ENCODE data around the gene MINDY4. TPM values are rescaled to one million over a fixed set of nuclear protein-coding genes. Genes with fewer than 3 reads are reported as not detected.

Gene MINDY4
- total and polyA plus RNA-seq, 2 donors = 1.5 to 1.7 TPM

DNA sequence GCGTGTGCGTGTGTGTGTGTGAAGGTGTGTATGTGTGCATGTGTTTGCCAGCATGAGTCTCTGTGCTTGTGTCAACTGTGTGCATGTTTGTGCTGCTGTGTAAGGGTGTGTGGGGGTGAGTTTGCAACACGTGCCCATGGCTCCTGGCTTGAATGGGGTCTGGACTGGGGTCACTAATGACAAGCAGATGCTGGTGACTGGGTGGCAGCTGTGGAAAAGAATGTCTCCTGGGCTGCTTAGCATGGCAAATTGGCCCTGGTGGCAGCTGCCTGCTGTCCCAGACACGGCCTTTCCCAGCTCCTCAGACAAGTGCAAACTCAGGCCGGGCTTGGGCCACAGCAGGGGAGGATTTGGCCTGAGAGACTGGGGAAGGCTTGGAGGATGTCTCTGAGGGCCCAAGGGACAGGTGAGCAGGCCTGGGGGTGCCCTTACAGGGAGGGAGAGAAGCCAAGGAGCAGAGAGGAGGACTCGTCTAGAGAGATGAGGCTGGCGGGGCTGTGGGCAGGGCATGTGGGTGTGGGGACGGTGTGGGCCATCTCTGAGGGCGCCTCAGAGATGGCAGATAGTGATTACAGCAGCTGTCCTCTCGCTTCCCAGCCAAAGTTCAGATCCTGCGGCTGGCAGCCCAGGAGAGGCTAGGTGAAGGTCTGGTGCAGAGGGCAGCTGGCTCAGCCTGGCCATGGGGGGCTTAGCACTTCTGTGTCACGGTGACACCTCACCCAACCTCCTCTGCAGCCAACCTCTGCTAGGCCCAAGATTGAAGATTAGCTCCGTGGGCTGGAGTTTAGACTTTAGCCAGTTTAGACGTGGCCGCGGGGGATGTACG, 142.0 kb downstream of the MINDY4 start:
- H3K36me3 ChIP-seq (ENCODE audit: control insufficient read depth in 2 of 2, insufficient read depth in 2 of 2, low read length in 1 of 2) = no peaks in the 10 kb centered on the region
- WGBS = 92% methylated on average over 17 of the region's 17 CpGs
- H3K4me3 ChIP-seq (ENCODE audit: low read length in 2 of 2) = no peak overlapping the region
- H3K4me1 ChIP-seq (ENCODE audit: control insufficient read depth in 2 of 2, insufficient read depth in 2 of 2, low read length in 2 of 2) = no peaks in the 10 kb centered on the region
- no peaks in the 10 kb centered on the region for H3K27me3 ChIP-seq (ENCODE audit: control insufficient read depth in 2 of 2, insufficient read depth in 1 of 2, low read length in 1 of 2)
- no peak for DNase-seq (ENCODE audit: low read depth in 6 of 9, low spot score in 9 of 9)
- H3K9me3 ChIP-seq (ENCODE audit: control insufficient read depth in 2 of 2, insufficient read depth in 1 of 2, low read length in 1 of 2) = no peaks in the 10 kb centered on the region
- H3K27ac ChIP-seq (ENCODE audit: low read depth in 1 of 2, low read length in 1 of 2) = no peak overlapping the region

DNA sequence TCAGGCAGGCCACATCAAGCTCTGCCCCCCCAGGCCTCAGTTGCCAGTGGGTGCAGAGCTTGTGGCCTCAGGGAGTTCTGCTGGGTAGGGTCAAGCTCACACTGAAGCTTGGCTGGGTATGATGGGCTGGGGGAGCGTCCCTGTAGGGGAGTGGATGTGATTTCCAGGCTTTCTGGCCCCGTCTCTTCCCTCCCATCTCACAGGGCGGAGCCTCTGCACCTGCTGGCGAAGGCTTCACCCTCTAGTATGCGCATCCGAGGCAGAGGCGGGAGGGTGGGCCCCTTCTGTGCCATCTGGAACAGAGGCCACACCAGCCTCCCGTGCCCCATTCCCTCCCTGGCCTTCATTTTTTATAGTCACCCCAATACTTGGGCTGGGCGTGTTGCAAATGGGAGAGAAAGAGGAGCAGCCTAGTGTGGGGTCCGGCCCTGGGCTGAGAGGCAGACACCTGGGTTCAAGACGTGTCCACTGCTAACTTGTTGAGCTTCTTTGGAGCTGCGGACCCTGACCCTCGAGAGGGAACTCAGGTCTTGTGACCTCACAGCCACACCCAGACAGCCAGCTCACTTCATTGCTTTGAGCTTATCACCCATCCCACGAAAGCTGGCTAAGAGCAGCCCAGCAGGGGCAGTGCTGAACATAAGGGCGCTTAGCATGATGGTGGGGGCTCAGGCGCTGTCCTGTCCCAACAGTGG, 142.8 kb downstream of the MINDY4 start:
- Histone ChIP-seq H3K36me3 (ENCODE audit: control insufficient read depth in 2 of 2, insufficient read depth in 2 of 2, low read length in 1 of 2) (no peaks in the 10 kb centered on the region), H3K4me3 (ENCODE audit: low read length in 2 of 2) (no peak overlapping the region), H3K4me1 (ENCODE audit: control insufficient read depth in 2 of 2, insufficient read depth in 2 of 2, low read length in 2 of 2) (no peaks in the 10 kb centered on the region), H3K9me3 (ENCODE audit: control insufficient read depth in 2 of 2, insufficient read depth in 1 of 2, low read length in 1 of 2) (no peaks in the 10 kb centered on the region), H3K27me3 (ENCODE audit: control insufficient read depth in 2 of 2, insufficient read depth in 1 of 2, low read length in 1 of 2) (no peaks in the 10 kb centered on the region), H3K27ac (ENCODE audit: low read depth in 1 of 2, low read length in 1 of 2) (no peak overlapping the region)
- DNase-seq (ENCODE audit: low read depth in 6 of 9, low spot score in 9 of 9) = no peak
- 95% methylated on average over 16 of the region's 16 CpGs for WGBS

GRCh38 chr7:30914596-30914995, 143.4 kb downstream of the MINDY4 start:
- Histone ChIP-seq H3K4me3 (ENCODE audit: low read length in 2 of 2) (no peak overlapping the region), H3K36me3 (ENCODE audit: control insufficient read depth in 2 of 2, insufficient read depth in 2 of 2, low read length in 1 of 2) (no peaks in the 10 kb centered on the region), H3K9me3 (ENCODE audit: control insufficient read depth in 2 of 2, insufficient read depth in 1 of 2, low read length in 1 of 2) (no peaks in the 10 kb centered on the region), H3K27ac (ENCODE audit: low read depth in 1 of 2, low read length in 1 of 2) (no peak overlapping the region), H3K4me1 (ENCODE audit: control insufficient read depth in 2 of 2, insufficient read depth in 2 of 2, low read length in 2 of 2) (no peaks in the 10 kb centered on the region), H3K27me3 (ENCODE audit: control insufficient read depth in 2 of 2, insufficient read depth in 1 of 2, low read length in 1 of 2) (no peaks in the 10 kb centered on the region)
- 80% methylated on average over 4 of the region's 4 CpGs for WGBS
- no peak for DNase-seq (ENCODE audit: low read depth in 6 of 9, low spot score in 9 of 9)

DNA sequence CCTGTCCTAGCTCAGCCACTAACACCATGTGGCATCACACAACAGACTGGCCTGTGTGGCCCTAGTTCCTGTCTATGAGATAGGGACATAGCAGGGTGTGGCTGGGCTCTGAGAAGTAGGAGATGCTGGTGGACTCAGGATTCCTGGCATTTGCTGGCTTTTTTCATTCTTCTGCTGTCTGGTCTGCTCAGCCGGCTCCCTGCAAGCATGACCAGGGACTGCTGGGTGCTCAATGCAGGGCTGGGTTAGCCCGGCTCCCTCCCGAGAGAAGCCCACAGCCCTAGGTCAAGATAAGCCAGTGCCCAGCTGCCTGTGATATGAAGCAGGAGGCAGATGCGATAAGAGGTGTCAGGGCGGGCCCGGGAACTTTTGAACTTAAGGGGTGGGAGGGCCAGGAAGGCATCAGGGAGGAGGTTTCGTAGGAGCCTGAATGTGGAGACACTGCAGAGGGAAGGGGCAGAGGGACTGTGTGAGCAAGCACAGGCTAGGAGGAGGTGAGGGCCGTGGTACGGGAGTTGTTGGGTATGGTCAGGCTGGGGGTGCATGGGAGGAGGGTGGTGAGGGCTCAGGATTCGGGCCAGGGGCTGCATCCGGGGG, 143.9 kb downstream of the MINDY4 start:
- H3K36me3 ChIP-seq (ENCODE audit: control insufficient read depth in 2 of 2, insufficient read depth in 2 of 2, low read length in 1 of 2) = no peaks in the 10 kb centered on the region
- no peaks in the 10 kb centered on the region for H3K9me3 ChIP-seq (ENCODE audit: control insufficient read depth in 2 of 2, insufficient read depth in 1 of 2, low read length in 1 of 2)
- no peaks in the 10 kb centered on the region for H3K4me1 ChIP-seq (ENCODE audit: control insufficient read depth in 2 of 2, insufficient read depth in 2 of 2, low read length in 2 of 2)
- WGBS = 90% methylated on average over 11 of the region's 11 CpGs
- no peak for DNase-seq (ENCODE audit: low read depth in 6 of 9, low spot score in 9 of 9)
- no peaks in the 10 kb centered on the region for H3K27me3 ChIP-seq (ENCODE audit: control insufficient read depth in 2 of 2, insufficient read depth in 1 of 2, low read length in 1 of 2)
- H3K4me3 ChIP-seq (ENCODE audit: low read length in 2 of 2) = no peak overlapping the region
- no peak overlapping the region for H3K27ac ChIP-seq (ENCODE audit: low read depth in 1 of 2, low read length in 1 of 2)

- no peaks in the 10 kb centered on the region for H3K27me3 ChIP-seq (ENCODE audit: control insufficient read depth in 2 of 2, insufficient read depth in 1 of 2, low read length in 1 of 2)
- H3K9me3 ChIP-seq (ENCODE audit: control insufficient read depth in 2 of 2, insufficient read depth in 1 of 2, low read length in 1 of 2) = no peaks in the 10 kb centered on the region
- no peak overlapping the region for H3K27ac ChIP-seq (ENCODE audit: low read depth in 1 of 2, low read length in 1 of 2)
- 92% methylated on average over 6 of the region's 6 CpGs for WGBS
- H3K4me1 ChIP-seq (ENCODE audit: control insufficient read depth in 2 of 2, insufficient read depth in 2 of 2, low read length in 2 of 2) = no peaks in the 10 kb centered on the region
- no peak overlapping the region for H3K4me3 ChIP-seq (ENCODE audit: low read length in 2 of 2)
- DNase-seq (ENCODE audit: low read depth in 6 of 9, low spot score in 9 of 9) = no peak
- no peaks in the 10 kb centered on the region for H3K36me3 ChIP-seq (ENCODE audit: control insufficient read depth in 2 of 2, insufficient read depth in 2 of 2, low read length in 1 of 2)
Observed at GRCh38 chr7:30915751-30916150, 144.5 kb downstream of the MINDY4 start.

- H3K36me3 ChIP-seq (ENCODE audit: control insufficient read depth in 2 of 2, insufficient read depth in 2 of 2, low read length in 1 of 2) = no peaks in the 10 kb centered on the region
- no peaks in the 10 kb centered on the region for H3K27me3 ChIP-seq (ENCODE audit: control insufficient read depth in 2 of 2, insufficient read depth in 1 of 2, low read length in 1 of 2)
- H3K27ac ChIP-seq (ENCODE audit: low read depth in 1 of 2, low read length in 1 of 2) = no peak overlapping the region
- DNase-seq (ENCODE audit: low read depth in 6 of 9, low spot score in 9 of 9) = no peak
- H3K9me3 ChIP-seq (ENCODE audit: control insufficient read depth in 2 of 2, insufficient read depth in 1 of 2, low read length in 1 of 2) = no peaks in the 10 kb centered on the region
- H3K4me3 ChIP-seq (ENCODE audit: low read length in 2 of 2) = no peak overlapping the region
- 85% methylated on average over 3 of the region's 3 CpGs for WGBS
- H3K4me1 ChIP-seq (ENCODE audit: control insufficient read depth in 2 of 2, insufficient read depth in 2 of 2, low read length in 2 of 2) = no peaks in the 10 kb centered on the region
Observed at GRCh38 chr7:30916255-30916654, 145.0 kb downstream of the MINDY4 start.

DNA sequence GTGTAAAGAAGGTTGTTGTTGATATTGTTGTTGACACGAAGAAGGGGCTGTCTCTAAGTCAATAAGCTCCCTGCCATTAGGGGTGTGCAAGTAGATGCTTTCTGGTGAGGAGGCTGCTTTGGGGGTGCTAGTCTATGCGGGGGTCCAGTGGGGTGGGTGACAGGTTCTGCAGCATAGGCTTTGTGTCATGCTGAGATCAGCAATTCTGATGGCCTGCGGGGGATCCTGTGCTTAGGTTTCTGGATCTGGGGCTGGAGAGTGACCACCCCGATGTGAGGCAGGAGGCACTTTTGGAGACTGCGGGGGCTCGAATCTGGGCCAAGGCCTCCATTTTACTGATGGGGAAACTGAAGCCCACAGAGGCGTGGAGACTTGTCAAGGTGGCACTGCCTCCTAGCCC, 145.6 kb downstream of the MINDY4 start:
- 96% methylated on average over 7 of the region's 7 CpGs for WGBS
- no peak for DNase-seq (ENCODE audit: low read depth in 6 of 9, low spot score in 9 of 9)
- Histone ChIP-seq H3K4me1 (ENCODE audit: control insufficient read depth in 2 of 2, insufficient read depth in 2 of 2, low read length in 2 of 2) (no peaks in the 10 kb centered on the region), H3K27me3 (ENCODE audit: control insufficient read depth in 2 of 2, insufficient read depth in 1 of 2, low read length in 1 of 2) (no peaks in the 10 kb centered on the region), H3K36me3 (ENCODE audit: control insufficient read depth in 2 of 2, insufficient read depth in 2 of 2, low read length in 1 of 2) (no peaks in the 10 kb centered on the region), H3K4me3 (ENCODE audit: low read length in 2 of 2) (no peak overlapping the region), H3K9me3 (ENCODE audit: control insufficient read depth in 2 of 2, insufficient read depth in 1 of 2, low read length in 1 of 2) (no peaks in the 10 kb centered on the region), H3K27ac (ENCODE audit: low read depth in 1 of 2, low read length in 1 of 2) (no peak overlapping the region)

GRCh38 chr7:30917216-30917893, 146.1 kb downstream of the MINDY4 start:
- H3K9me3 ChIP-seq (ENCODE audit: control insufficient read depth in 2 of 2, insufficient read depth in 1 of 2, low read length in 1 of 2) = no peaks in the 10 kb centered on the region
- H3K27me3 ChIP-seq (ENCODE audit: control insufficient read depth in 2 of 2, insufficient read depth in 1 of 2, low read length in 1 of 2) = no peaks in the 10 kb centered on the region
- no peaks in the 10 kb centered on the region for H3K4me1 ChIP-seq (ENCODE audit: control insufficient read depth in 2 of 2, insufficient read depth in 2 of 2, low read length in 2 of 2)
- no peak for DNase-seq (ENCODE audit: low read depth in 6 of 9, low spot score in 9 of 9)
- WGBS = 97% methylated on average over 4 of the region's 4 CpGs
- H3K27ac ChIP-seq (ENCODE audit: low read depth in 1 of 2, low read length in 1 of 2) = no peak overlapping the region
- no peaks in the 10 kb centered on the region for H3K36me3 ChIP-seq (ENCODE audit: control insufficient read depth in 2 of 2, insufficient read depth in 2 of 2, low read length in 1 of 2)
- no peak overlapping the region for H3K4me3 ChIP-seq (ENCODE audit: low read length in 2 of 2)

DNA sequence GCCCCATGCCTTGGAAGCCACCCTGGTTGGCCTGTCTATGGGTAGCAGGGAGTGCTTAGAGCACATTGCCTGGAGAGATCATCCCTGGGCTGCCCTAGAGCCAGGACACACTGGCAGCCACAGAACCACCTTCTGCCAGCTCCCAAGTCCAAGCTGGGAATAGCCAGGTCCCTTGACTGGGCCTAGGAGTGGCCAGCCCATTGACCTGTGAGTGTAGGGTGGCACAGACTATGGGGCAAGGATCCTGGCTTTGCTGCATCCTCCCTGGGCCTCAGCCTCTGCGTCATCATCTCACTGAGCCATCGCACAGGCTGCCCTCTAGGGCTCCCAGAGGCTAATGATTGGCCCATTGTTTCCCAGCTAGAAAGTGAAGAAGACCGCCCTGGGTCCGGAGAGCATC, 147.5 kb downstream of the MINDY4 start:
- 96% methylated on average over 4 of the region's 4 CpGs for WGBS
- Histone ChIP-seq H3K4me1 (ENCODE audit: control insufficient read depth in 2 of 2, insufficient read depth in 2 of 2, low read length in 2 of 2) (no peaks in the 10 kb centered on the region), H3K4me3 (ENCODE audit: low read length in 2 of 2) (no peak overlapping the region), H3K27me3 (ENCODE audit: control insufficient read depth in 2 of 2, insufficient read depth in 1 of 2, low read length in 1 of 2) (no peaks in the 10 kb centered on the region), H3K27ac (ENCODE audit: low read depth in 1 of 2, low read length in 1 of 2) (no peak overlapping the region), H3K36me3 (ENCODE audit: control insufficient read depth in 2 of 2, insufficient read depth in 2 of 2, low read length in 1 of 2) (no peaks in the 10 kb centered on the region), H3K9me3 (ENCODE audit: control insufficient read depth in 2 of 2, insufficient read depth in 1 of 2, low read length in 1 of 2) (no peaks in the 10 kb centered on the region)
- DNase-seq (ENCODE audit: low read depth in 6 of 9, low spot score in 9 of 9) = no peak
